GM21367 (cell line): ENCODE results near the gene AFF3.

Experiments
- ATAC-seq: cut with Tn5 transposase; IDR thresholded peaks from one replicate; pipeline ENCODE4 v1.9.1; 2021; ENCODE audit not compliant: unreplicated experiment

AFF3 gene

DNA sequence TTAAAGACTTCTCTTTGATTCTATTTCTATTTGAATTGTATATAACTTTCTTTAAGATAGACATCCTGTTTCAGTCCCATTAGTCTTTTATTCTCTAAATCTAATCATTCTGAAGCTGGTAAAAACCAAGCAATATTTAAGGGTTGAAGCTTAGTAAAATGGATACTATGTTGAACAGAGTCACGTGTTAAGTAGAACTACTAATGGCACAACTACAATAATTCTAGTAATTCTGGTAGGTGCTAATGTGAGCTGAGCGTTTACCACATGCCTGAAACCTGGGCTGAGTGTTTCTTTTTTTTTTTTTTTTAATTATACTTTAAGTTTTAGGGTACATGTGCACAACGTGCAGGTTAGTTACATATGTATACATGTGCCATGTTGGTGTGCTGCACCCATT is 8.9 kb upstream of the AFF3 start:
- ATAC-seq, result no peak

DNA sequence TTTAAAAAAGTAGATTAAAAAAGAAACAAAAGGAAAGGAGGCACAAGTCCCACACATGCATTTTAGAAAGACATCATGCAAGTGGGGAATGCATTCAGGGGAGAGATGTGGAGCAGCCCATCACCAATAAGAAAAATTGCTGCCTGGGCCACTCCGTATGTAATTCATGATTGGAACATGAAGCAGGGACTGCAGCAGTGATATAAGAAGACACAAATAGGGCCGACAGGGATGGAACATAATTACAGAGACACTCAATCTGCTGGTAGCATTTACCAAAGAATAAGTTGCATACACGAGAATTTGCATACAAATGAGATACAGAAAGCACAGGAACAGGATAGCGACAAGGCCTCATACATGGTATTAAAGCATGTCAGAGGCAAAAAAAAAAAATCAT is 6.5 kb upstream of the AFF3 start:
- no peak for ATAC-seq

DNA sequence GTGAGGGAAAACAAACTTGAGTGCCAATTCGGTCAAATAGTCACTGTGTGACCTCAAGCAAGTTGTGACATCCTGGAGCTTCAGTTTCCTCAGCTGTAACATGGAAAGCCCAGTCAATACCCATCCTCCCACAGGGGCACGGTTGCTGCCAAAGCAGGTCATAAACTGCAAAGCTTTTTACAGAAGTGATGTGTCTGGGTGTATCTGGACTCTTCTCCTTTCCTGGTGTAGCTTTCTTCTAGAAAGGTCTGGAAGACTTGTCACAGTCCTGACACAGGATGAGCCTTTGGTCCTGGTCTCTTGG is 4.2 kb upstream of the AFF3 start:
- no peak for ATAC-seq

DNA sequence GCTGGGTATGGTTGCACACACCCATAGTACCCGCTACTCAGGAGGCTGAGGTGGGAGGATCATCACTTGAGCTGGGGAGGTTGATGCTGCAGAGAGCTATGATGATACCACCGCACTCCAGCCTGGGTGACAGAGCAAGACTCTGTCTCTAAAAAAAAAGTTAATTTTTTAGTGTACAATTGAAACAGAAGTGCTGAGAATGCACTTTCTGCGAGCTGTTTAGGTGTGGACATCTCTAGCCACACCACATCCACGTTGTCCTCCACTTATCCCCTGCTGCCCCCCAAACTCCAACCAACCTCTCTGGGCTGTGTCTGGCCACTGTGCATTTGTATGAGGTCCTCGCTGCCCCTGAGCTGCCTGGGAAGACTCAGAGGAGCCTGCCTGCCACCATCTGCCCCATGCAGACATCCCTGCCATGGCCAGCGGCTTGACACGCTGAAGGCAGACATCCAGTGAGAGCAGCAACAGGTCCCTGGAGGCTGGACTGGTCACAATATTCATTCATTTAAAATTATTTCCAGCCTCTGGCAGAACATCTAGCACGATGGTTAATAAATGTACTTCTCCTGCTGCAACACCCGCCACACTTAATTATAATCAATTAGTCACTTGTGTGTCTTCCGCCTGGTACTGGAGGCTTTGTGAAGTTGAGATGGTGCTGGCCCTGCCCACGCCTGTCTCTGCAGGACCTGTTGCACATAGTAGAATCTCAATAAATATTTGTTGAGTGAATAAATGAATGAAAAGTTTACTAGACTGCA is 3.7 kb upstream of the AFF3 start:
- ATAC-seq, result no peak

DNA sequence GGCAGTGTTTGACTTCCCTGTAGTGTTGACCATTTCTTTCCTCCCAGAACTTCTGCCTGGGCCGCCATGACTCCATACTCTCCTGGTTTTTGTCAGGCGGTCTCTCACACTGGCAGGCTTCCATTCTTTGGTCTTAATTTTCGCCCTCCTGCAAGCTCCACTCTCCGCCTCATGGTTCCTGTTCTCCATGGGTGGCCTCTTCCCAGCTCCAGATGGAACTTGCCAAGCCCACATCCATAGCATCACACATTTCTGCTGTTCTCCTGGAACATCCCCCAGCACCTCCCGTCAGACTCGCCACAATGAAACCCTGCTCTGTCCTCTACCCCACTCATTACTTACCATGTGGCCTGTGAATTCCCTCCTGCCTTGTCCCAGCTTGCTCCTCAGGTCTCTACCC is 896 bp upstream of the AFF3 start:
- ATAC-seq, result no peak

DNA sequence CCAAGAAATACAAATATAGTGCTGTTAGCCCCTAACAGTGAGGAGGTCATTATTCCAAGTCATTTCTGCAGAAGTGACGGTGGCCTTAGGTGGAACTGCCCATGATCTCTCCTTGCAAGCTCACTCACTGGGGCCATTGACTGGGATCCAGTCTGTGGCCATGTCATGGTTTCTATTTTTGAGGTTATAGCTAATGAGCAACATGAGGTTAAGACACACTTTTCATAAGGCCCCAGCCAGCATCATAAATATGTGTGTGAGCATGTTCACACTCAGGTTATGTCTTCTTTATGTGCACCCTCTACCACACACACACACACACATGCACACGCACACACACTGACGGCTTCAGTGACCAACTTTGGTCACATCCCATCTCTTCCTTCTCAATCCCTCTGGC is 484 bp downstream of the AFF3 start:
- no peak for ATAC-seq

DNA sequence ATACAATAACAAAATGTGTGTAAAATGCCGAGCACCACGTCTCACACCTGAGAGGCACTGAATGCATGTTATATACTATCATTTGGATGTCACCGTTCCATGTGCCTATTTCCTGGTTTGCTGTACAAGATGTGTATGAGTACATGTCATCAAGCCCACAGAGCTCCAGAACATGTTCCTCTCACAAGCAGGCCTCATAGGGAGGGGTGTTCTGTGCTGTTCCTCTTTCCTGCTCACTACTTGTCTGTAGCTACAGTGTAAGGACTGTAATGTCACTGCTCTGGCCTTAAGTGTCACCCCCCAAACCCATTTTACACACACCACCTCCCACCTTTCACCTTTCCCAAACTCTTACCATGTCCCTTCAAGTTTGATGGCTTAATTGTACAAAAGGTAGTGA is 1.8 kb downstream of the AFF3 start:
- no peak for ATAC-seq

DNA sequence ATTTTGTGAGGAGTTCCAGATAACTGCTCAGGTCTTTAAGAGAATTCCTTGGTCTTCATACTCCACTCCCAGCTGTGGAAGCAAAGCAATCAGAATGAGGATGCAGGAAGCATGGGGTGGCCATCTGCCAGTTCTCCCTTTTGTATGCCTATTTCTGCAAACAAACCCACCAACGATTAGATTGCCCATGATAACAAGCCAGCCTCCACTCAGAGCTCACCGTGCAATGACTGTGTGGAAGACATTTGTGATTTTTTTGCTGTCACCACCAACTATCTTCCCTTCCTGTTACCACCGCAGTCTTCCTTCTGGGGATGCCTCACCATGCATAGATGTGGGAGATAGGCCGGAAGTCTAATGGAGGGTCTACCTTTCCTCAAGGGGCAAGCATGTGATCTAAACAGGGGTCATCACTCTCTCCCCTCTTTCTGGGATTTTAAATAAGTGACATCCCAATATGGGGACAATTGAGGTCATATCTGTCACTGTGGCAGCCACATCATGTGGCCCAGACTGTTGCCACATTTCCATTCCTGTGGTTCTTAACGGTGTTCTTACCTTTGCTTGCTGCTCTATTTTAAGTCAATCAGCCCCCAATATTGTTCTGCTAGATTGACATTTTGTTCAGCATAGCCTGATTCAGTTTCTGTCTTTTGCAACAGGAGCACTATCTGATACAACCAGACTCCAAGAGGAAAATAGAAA is 4.4 kb downstream of the AFF3 start:
- ATAC-seq, result no peak

DNA sequence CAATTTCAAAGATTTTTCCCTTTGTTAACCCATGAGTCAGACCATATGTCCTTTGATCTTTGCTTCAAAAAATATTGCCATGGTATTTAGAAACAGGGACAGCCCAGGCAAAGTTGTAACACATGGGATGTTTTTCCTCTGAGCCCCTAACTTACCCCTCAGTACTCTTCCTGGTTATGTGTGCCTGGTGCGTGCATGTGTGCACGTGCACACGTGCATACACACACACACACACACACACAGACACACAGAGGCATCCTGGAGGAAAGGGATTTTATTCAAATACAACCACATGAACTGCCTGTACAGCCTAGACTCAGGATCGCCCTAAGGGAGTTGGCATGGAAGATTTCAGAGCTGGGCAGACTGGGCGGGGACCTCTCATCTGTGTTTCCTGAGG is 5.1 kb downstream of the AFF3 start:
- no peak for ATAC-seq

DNA sequence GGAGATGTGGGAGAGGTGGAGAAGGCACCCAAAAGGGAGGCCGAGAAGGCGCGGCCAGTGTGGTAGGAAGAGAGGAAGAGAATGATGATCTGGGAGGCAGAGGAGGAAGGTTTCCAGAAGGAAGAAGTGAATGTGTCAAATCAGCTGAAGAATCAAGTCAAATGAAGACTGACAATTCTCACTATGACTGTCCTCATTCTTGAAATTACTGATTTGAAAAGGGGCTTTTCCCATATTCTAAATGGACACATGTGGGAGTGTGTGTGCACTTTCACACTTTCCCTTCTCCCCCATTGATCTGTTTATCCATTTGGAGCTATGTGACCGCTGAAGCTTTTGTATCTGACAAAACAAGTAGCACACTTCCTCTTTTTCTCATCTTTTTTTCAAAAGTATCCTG is 6.1 kb downstream of the AFF3 start:
- no peak for ATAC-seq

DNA sequence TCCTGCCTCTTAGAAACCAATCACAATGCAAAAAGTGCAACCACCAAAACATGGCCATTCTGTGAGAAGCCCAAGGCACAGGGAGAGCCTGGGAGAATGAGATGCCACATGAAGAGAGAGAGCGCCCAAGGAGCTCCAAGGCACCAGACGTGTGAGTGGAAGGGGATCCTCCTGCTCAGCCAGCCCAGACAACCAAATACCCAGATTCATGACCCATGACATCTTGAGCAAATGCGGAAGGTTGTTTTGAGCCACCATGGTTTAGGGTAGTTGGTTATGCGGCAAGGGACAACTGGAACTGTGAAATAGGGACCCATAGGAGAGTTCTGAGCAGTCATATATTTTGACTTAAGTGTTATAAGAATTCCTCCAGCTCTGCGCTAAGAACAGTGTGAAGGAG is 7.0 kb downstream of the AFF3 start:
- ATAC-seq, result no peak

DNA sequence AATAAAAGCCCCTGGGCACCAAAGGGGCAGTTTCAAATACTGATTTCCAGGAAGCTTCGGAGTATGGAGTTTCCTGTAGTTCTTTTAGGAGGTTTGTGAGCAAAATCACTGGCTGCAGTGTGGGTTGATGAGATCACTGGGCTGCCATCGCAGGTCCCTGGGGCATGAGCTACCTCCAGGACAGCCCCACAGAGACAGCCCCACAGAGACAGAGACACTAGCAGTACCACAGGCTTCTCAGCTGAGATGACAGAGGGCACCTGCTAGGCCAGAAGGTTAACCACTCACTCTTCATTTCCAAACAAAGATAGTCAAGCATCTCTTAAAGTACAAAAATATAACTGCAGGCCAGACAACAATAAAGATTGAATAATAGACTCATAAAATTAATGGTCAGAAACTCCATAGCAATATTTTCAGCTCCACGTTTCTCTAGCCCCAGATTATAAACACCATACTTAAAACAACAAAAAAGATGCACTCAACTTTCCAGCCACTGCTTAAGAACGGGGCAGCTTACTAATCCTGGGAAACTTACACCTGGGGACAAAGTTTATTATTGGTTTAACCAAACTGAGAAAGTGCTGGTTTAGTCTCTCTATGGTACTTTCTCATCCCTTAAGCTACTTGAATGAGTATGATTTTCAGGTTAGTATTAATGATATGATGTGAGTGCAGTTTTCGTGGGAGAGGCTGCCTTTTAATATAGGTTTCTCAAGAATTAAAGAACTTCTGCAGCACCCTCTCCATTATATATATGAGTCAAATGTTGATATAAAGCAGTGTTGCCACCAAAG is 11.6 kb downstream of the AFF3 start:
- no peak for ATAC-seq

DNA sequence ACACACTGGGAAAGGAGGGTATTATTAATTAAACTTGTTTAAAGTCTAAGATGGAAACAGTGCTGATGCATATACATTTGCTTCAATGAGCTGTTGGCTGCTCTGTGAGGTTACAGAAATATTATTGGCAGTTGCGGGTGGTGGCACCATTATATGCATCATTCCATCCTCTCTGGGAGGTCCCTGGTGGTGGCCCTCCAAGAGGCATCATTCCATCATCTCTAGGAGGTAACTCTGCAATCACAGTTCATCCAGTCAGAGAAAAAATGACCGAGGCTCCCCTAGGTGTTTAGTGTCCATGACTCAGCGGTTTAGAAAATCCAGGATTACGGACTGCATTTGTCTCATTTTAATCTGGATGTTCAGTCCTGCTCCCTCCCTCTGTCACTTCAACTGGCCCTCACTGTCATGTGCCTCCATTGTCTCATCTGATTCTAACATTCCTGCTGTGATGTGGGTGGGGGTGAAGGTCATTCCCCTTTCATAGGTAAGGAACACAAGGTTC is 15.4 kb downstream of the AFF3 start:
- ATAC-seq, result no peak

DNA sequence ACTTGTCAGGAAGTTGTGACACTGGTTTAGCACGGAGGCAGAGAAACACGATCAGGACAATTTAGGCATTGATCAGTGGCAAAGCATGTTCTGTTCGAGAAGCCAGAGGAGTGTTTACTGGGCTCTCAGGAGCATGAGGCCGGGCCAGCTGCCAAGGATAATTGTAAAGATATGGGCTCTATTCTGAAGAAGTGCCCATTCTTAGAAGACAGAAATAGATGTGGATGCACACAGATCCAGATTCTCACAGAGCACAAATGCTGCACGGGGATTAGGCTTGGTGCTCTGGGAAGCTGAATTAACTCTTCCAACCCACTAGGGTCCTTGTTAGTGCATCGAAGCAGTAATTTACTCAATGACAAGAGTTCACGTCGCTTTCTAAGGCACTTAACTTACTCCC is 16.2 kb downstream of the AFF3 start:
- no peak for ATAC-seq

DNA sequence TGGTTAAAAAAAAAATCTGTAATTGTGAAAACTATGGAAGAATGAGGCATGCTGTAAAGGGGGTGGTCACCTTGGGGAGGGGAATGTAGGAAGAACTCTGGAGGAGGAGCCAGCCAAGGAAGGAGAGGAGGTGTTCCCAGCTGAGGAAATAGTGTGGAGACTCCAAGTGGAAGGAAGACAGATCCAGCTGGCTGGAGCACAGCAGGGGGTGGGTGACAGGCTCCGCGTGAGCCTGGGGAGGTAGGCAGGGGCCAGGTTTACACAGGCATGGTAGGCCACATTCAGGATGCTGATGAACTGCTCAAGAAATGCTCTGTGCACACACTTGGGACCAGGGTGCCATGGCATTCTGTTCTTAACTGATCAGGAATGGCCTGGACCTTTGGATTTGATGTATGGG is 16.8 kb downstream of the AFF3 start:
- no peak for ATAC-seq

DNA sequence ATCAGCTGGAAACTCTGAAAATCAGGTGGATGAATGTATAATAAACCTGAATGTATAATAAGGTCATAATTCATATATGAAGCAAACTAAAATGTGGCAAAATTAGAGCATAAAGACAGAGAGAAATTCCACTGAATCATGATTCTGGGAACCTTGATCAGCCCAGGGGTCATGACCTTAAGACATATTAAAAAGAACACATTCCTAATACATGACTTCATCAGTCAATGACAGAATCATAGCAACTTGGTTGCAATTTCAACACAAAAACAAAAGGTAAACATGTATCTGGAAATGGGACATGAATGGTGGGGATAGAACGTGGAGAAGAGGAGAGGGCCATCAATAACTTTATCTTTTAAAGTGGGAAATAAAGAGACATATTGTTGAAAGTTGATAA is 17.6 kb downstream of the AFF3 start:
- no peak for ATAC-seq

DNA sequence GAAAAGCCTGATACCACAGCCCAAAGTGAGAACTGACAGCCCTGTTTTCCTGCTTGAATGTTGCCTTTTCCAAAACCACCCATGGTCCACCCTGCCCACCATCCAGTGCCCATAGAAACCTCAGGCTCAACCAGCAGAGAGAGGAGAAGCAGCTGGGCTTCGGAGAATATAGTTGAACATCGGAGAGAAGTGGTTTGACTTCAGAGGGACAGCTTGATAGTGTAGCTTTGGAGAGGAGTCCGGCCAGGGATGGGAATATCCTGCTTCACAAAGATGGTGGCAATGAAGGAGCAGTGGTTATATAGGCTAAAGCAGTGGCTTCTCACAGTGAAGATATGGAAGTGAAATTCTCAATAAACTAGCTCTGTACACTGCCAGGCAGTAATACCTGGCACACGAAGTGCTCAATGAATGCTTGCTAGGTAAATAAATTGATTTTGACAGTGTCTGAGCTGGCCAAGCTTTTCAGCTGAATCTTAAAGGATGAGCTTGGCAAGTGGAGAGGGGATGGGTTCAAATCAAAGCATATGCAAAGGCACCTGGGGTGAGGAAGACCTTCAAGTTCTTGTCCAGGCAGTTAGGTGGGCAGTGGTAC is 21.2 kb downstream of the AFF3 start:
- ATAC-seq, result no peak

DNA sequence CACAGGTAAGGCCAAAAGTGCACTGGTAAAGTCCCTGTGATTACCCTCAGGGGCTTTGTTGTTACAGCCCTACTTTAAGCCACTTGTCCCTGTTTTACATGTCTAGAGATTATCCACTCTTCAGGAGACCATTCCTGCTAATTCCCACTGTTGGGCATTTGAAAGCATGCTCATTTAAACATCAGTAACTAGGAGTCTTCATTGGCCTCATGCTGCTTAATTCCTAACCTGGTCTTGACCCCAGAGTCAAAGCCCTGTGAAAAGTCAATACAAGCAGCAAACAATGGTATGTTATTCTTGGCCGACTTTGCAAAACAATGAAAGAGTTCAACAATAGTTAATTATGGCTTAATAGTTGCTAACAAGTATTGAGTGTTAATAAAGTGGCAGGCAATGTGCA is 23.2 kb downstream of the AFF3 start:
- ATAC-seq, result no peak

DNA sequence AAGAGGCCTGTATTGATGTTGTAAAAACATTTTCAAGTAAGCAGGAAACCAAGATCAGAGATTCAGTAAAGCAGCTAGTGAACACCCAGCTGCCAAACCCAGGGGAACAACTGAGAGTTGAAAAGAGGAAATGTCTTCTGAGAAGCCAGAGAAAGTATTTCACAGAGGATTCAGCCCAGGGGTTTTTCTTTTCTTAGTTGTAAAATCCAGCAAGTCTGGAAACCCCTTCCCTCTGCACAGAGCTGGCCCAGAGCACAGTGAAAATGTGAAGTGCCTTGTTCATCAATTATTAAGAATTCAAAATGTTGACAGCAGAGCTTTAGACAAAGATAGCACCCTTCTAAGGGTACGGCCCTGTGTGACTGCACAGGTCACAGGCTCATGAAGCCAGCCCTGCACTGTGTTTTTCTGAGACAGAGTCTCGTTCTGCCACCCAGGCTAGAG is 28.4 kb downstream of the AFF3 start:
- ATAC-seq, result no peak

DNA sequence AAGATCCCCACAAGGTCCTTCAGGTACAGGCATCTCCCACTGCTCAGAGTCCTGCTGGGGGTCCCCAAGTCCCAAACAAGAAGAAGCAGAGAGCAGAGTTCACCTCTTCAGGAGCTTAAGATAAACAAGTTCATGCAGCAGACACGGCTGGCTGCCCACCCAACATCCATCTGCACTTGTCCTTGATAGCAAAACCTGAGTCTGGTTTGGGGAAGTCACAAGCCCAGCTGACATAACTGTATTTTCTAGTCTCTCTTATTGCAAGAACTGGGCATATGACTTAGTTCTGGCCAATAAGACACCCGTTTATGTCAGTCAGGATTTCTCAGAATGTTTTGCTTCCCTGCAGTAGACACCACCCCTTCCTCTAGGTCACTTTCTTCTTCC is 31.8 kb downstream of the AFF3 start:
- ATAC-seq, result no peak

DNA sequence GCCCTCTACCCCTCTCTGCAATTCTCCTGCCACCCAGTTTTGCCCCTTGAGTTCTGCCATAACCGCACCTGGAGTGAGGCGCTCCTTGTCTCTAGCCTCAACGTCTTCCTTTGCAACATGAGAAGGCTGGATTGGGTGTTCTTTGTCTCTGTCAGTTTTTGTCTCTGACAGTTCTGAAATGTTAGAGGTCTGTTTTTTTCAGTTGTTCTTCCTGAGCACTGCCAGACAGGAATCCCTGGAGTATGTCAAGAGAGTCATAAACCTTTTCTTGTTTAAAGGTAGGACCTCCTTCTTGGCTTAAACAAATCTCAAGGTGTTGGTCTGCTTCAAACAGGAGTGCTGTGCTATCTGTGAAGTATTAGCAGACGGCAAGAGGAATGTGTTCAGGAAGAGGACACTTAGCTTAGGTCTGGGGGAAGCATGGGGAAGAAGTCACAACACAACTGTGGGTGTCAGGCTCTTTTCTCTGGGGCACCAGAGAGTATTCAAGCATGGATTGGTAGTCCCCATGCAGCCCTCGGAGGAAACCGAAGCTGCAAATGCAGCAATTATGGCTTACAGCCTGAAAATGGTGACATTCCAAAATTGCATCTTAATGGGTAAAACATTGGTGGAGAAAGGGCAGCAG is 32.3 kb downstream of the AFF3 start:
- ATAC-seq, result no peak
